K562 (cell line): ENCODE data around the gene GOLGA5. TPM values are rescaled to one million over a fixed set of nuclear protein-coding genes. Genes with fewer than 3 reads are reported as not detected.

Experiments used
- ATAC-seq: fragments of 200-7000 bp; cut with Tn5 transposase; 3 replicates; pipeline ENCODE4 v1.9.1; 2020; ENCODE audit warnings: moderate library complexity
- BruUV-seq: library from RNA; stranded (reverse); fragments of 400-500 nt; replicated peaks from 2 replicates; lab custom pipeline; 2021; lab: Mats Ljungman, UMichigan
- CTCF ChIA-PET: fragments of 300-600 bp; formaldehyde crosslinking; extraction: SDS; loops from one replicate; lab custom pipeline; 2021; ENCODE audit warnings: low intra/inter-chr PET ratio; lab: Yijun Ruan, JAX
- POLR2A ChIA-PET: fragments of 300-600, 350-650 bp; sonication (Branson Sonifier 250); formaldehyde crosslinking; extraction: SDS; loops from one replicate; lab custom pipeline; 2021; ENCODE audit warnings: antibody characterized with exemption, inconsistent platforms; lab: Yijun Ruan, JAX
- DNase-seq, 4 experiments: peaks; one replicate each; pipeline versions ENCODE4 v3.0.0 to v3.0.0-alpha.2; 2011 to 2018; ENCODE audit warnings: low spot score in 3 of 4, mixed read lengths in 3 of 4; ENCODE audit errors: extremely low read depth in 1 of 4
- FAIRE-seq: peaks from 2 replicates; lab custom pipeline; 2011; peaks lifted over from hg19 to GRCh38; lab: Jason Lieb, UNC
- H2AFZ ChIP-seq: 2 replicates; pipeline ENCODE4 v1.6.0; 2011; ENCODE audit warnings: low read depth, low read length, control low read depth, inconsistent platforms
- H3K27ac ChIP-seq: fragments of 200-600 bp; 3 replicates; pipeline ENCODE4 v1.8.0; 2011; ENCODE audit warnings: low read depth, mild to moderate bottlenecking, control low read depth, inconsistent platforms, low read length, moderate library complexity, mixed read lengths; ENCODE audit errors: extremely low read depth
- H3K27me3 ChIP-seq, 2 experiments: fragments of 300-600 bp in 1 of 2; 2 replicates in 1 of 2; 3 replicates in 1 of 2; pipeline versions ENCODE4 v1.6.0 to v1.8.0; 2011; ENCODE audit warnings: inconsistent platforms in 2 of 2, low read length in 2 of 2, mild to moderate bottlenecking in 1 of 2, mixed read lengths in 1 of 2, moderate library complexity in 1 of 2; ENCODE audit not compliant: control insufficient read depth in 2 of 2, insufficient read depth in 2 of 2
- H3K36me3 ChIP-seq: fragments of 300-600 bp; 3 replicates; pipeline ENCODE4 v1.8.0; 2011; ENCODE audit warnings: mild to moderate bottlenecking, low read length, inconsistent platforms; ENCODE audit not compliant: control insufficient read depth, insufficient read depth
- H3K4me1 ChIP-seq, 2 experiments: fragments of 200-600 bp in 1 of 2; replicated peaks in 1 of 2; 2 replicates in 1 of 2; 3 replicates in 1 of 2; pipeline versions ENCODE4 v1.5.1 to v1.8.0; 2011; ENCODE audit warnings: inconsistent platforms in 2 of 2, low read length in 2 of 2, mild to moderate bottlenecking in 1 of 2, mixed read lengths in 1 of 2, moderate library complexity in 1 of 2; ENCODE audit not compliant: control insufficient read depth in 2 of 2, insufficient read depth in 2 of 2
- H3K4me2 ChIP-seq: 2 replicates; pipeline ENCODE4 v1.6.1; 2011; ENCODE audit warnings: low read length, control low read depth, inconsistent platforms, mixed read lengths; ENCODE audit not compliant: insufficient read depth
- H3K4me3 ChIP-seq: fragments of 200-600 bp; sonication (generic), shearing (Covaris generic); 2 replicates; pipeline ENCODE4 v1.5.1; 2016; ENCODE audit warnings: control low read depth, inconsistent platforms
- H3K79me2 ChIP-seq: fragments of 200-600 bp; 3 replicates; pipeline ENCODE4 v1.8.0; 2011; ENCODE audit warnings: low read length, inconsistent platforms; ENCODE audit not compliant: control insufficient read depth, insufficient read depth
- H3K9ac ChIP-seq, 2 experiments: 2 replicates each; pipeline versions ENCODE4 v1.6.0 to v1.6.1; 2011; ENCODE audit warnings: low read depth in 2 of 2, low read length in 2 of 2, control low read depth in 1 of 2, inconsistent platforms in 1 of 2, mild to moderate bottlenecking in 1 of 2, mixed read lengths in 1 of 2; ENCODE audit not compliant: insufficient read depth in 1 of 2
- H3K9me1 ChIP-seq: one replicate; pipeline ENCODE4 v1.6.0; 2011; ENCODE audit warnings: inconsistent platforms, mild to moderate bottlenecking, low read length, moderate library complexity; ENCODE audit not compliant: control insufficient read depth, insufficient read depth
- H3K9me3 ChIP-seq: replicated peaks from 2 replicates; pipeline ENCODE4 v1.5.1; 2011; ENCODE audit warnings: low read depth, low read length, inconsistent platforms; ENCODE audit not compliant: control insufficient read depth, insufficient read depth
- H4K20me1 ChIP-seq: replicated peaks from 2 replicates; pipeline ENCODE4 v1.6.1; 2011; ENCODE audit warnings: low read length, inconsistent platforms, mixed read lengths; ENCODE audit not compliant: control insufficient read depth, insufficient read depth
- HDAC1 ChIP-seq, 2 experiments: fragments of 450-650 bp; IDR thresholded peaks; 2 replicates each; pipeline ENCODE4 v1.6.1; 2016 to 2017; ENCODE audit warnings: inconsistent platforms in 1 of 2, mild to moderate bottlenecking in 1 of 2, moderate library complexity in 1 of 2
- KDM5B ChIP-seq: fragments of 200-600 bp; sonication (generic); IDR thresholded peaks from 2 replicates; pipeline ENCODE4 v1.6.1; 2012; ENCODE audit warnings: low read depth, mild to moderate bottlenecking, moderate library complexity, low read length, control low read depth, inconsistent platforms; ENCODE audit not compliant: insufficient replicate concordance
- POLR2A ChIP-seq: fragments of 450-650 bp; conservative IDR thresholded peaks from 2 replicates; pipeline ENCODE4 v1.6.1; 2016
- RBFOX2 ChIP-seq: fragments of 200-400 bp; formaldehyde crosslinking; IDR thresholded peaks from 2 replicates; pipeline ENCODE4 v1.6.1; 2017; ENCODE audit warnings: low read depth, mild to moderate bottlenecking, low read length, moderate library complexity
- ZNF23 ChIP-seq: fragments of 250-450 bp; sonication (Bioruptor Pico); IDR thresholded peaks from 2 replicates; pipeline ENCODE4 v1.4.0; 2020; ENCODE audit warnings: mild to moderate bottlenecking
- ZNF668 ChIP-seq: fragments of 250-450 bp; sonication (Bioruptor Pico); IDR thresholded peaks from 2 replicates; pipeline ENCODE4 v1.8.0; 2022; ENCODE audit warnings: mild to moderate bottlenecking, inconsistent platforms
- WGBS: fragments of 100-300 bp; shearing (Covaris generic); methylation state at CpG from one replicate; pipeline ENCODE4 v1.1.6; 2016; ENCODE audit warnings: low coverage, mixed read lengths; ENCODE audit not compliant: insufficient coverage; ENCODE audit errors: missing lambda C conversion rate; 5-methylcytosine and 5-hydroxymethylcytosine counted together
- in situ Hi-C: fragments of 300-500 bp; cut with MboI; formaldehyde crosslinking; loops from 4 replicates; pipeline ENCODE4 v1.15.0; 2018; ENCODE audit warnings: inconsistent platforms, mixed read lengths
- intact Hi-C: fragments of 100-400 bp; cut with micrococcal nuclease; formaldehyde crosslinking; loops from 2 replicates; pipeline ENCODE4 v1.14.2; 2022
- polyA plus RNA-seq, 8 experiments: library from polyadenylated mRNA; depleted of rRNA in 4 of 8; stranded (reverse) in 5 of 8; unstranded in 3 of 8; fragments of >200 nt; fragmentation: Nextera tagmentation in 2 of 8; fragmentation: Illumina TruSeq in 1 of 8; extraction: Ambion mirVana in 2 of 8; extraction: Trizol in 1 of 8; gene quantifications; 2 replicates each; pipeline versions ENCODE4 v1.2.1 to v1.2.3, GENCODE V29; 2011 to 2014; ENCODE audit warnings: inconsistent platforms in 1 of 8, missing spikeins in 1 of 8
- total RNA-seq, 7 experiments: library from RNA; depleted of rRNA in 6 of 7; stranded (reverse); fragments of >200 nt in 6 of 7; fragmentation: Illumina TruSeq in 2 of 7; extraction: Trizol in 2 of 7; gene quantifications; 2 replicates each; pipeline versions ENCODE4 v1.2.1 to v1.2.3, GENCODE V29; 2011 to 2021; ENCODE audit warnings: low replicate concordance in 1 of 7
- TF ChIP-seq, protein P1 (sequence below): sonication (generic); formaldehyde crosslinking; IDR thresholded peaks from 2 replicates; pipeline ENCODE4 v1.8.1; 2023; ENCODE audit warnings: mild to moderate bottlenecking, missing genetic modification reagents
- TF ChIP-seq, protein P2 (sequence below): sonication (generic); formaldehyde crosslinking; IDR thresholded peaks from 2 replicates; pipeline ENCODE4 v1.8.1; 2023; ENCODE audit warnings: mild to moderate bottlenecking, missing genetic modification reagents
- TF ChIP-seq, protein P3 (sequence below), 2 experiments: fragments of 450-650 bp; IDR thresholded peaks; 2 replicates each; pipeline ENCODE4 v1.6.1; 2018; ENCODE audit warnings: mild to moderate bottlenecking in 2 of 2, low read depth in 1 of 2; ENCODE audit not compliant: partially characterized antibody in 2 of 2
- TF ChIP-seq, protein P4 (sequence below): fragments of 450-650 bp; IDR thresholded peaks from 2 replicates; pipeline ENCODE4 v1.7.1; 2018; ENCODE audit warnings: mild to moderate bottlenecking, low read depth; ENCODE audit not compliant: partially characterized antibody

Gene GOLGA5
- total and polyA plus RNA-seq, 9 of the 15 experiments (the other 6 are each of a cell fraction or from before 2014, with no cell fraction given) = 5.7 to 19.6 (median 12.7) TPM

DNA sequence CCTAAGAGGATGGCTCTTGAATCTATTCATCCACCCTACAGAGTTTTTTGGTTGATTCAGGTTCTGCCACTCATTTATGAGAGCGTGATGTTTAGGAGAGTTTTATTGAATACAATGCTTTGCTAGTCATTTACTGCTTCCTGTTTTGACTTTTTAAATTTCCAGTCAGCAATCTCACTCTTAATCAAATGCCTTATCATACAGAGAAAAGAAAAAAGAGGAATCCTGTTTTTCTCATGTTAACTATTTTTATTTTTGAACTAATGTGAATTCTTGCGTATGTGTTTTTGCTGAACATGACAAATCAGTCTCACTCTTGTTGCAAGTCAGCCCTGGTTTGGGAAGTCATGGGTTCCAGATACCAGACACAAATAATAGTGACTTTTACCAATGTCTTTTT lies 23.6 kb upstream of the GOLGA5 start:
- POLR2A ChIA-PET = no interaction called here
- no peak overlapping the region for H3K9ac ChIP-seq
- no peaks in the 10 kb centered on the region for H3K79me2 ChIP-seq
- 40% methylated on average over 2 of the region's 2 CpGs for WGBS
- no TSS peak for BruUV-seq
- no peaks in the 10 kb centered on the region for H3K9me1 ChIP-seq
- no peak overlapping the region for H3K4me3 ChIP-seq
- H3K27ac ChIP-seq = no peak overlapping the region
- FAIRE-seq (no peak), ATAC-seq (no peak), DNase-seq (no peak)
- H3K36me3 ChIP-seq = no peaks in the 10 kb centered on the region
- intact Hi-C loops = no loop called here
- CTCF ChIA-PET = no interaction called here
- H4K20me1 ChIP-seq = no peaks in the 10 kb centered on the region
- H3K4me1 ChIP-seq = no peaks in the 10 kb centered on the region
- no peak overlapping the region for H3K4me2 ChIP-seq
- H3K27me3 ChIP-seq = no peaks in the 10 kb centered on the region; a peak in 2 of 5 replicates
- in situ Hi-C loops = no loop called here
- H2AFZ ChIP-seq = no peak overlapping the region
- no peaks in the 10 kb centered on the region for H3K9me3 ChIP-seq
- TF ChIP-seq HDAC1 (IDR thresholded peaks at IDR 0.05) = no peak
- no peak for TF ChIP-seq ZNF668 (CRISPR knock-in tag)
- TF ChIP-seq POLR2A = no peak
- TF ChIP-seq, protein P1, sequence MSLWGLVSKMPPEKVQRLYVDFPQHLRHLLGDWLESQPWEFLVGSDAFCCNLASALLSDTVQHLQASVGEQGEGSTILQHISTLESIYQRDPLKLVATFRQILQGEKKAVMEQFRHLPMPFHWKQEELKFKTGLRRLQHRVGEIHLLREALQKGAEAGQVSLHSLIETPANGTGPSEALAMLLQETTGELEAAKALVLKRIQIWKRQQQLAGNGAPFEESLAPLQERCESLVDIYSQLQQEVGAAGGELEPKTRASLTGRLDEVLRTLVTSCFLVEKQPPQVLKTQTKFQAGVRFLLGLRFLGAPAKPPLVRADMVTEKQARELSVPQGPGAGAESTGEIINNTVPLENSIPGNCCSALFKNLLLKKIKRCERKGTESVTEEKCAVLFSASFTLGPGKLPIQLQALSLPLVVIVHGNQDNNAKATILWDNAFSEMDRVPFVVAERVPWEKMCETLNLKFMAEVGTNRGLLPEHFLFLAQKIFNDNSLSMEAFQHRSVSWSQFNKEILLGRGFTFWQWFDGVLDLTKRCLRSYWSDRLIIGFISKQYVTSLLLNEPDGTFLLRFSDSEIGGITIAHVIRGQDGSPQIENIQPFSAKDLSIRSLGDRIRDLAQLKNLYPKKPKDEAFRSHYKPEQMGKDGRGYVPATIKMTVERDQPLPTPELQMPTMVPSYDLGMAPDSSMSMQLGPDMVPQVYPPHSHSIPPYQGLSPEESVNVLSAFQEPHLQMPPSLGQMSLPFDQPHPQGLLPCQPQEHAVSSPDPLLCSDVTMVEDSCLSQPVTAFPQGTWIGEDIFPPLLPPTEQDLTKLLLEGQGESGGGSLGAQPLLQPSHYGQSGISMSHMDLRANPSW (CRISPR knock-in tag) = no peak
- TF ChIP-seq, protein P2, sequence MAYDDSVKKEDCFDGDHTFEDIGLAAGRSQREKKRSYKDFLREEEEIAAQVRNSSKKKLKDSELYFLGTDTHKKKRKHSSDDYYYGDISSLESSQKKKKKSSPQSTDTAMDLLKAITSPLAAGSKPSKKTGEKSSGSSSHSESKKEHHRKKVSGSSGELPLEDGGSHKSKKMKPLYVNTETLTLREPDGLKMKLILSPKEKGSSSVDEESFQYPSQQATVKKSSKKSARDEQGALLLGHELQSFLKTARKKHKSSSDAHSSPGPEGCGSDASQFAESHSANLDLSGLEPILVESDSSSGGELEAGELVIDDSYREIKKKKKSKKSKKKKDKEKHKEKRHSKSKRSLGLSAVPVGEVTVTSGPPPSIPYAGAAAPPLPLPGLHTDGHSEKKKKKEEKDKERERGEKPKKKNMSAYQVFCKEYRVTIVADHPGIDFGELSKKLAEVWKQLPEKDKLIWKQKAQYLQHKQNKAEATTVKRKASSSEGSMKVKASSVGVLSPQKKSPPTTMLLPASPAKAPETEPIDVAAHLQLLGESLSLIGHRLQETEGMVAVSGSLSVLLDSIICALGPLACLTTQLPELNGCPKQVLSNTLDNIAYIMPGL (CRISPR knock-in tag) = no peak
- TF ChIP-seq, protein P3, sequence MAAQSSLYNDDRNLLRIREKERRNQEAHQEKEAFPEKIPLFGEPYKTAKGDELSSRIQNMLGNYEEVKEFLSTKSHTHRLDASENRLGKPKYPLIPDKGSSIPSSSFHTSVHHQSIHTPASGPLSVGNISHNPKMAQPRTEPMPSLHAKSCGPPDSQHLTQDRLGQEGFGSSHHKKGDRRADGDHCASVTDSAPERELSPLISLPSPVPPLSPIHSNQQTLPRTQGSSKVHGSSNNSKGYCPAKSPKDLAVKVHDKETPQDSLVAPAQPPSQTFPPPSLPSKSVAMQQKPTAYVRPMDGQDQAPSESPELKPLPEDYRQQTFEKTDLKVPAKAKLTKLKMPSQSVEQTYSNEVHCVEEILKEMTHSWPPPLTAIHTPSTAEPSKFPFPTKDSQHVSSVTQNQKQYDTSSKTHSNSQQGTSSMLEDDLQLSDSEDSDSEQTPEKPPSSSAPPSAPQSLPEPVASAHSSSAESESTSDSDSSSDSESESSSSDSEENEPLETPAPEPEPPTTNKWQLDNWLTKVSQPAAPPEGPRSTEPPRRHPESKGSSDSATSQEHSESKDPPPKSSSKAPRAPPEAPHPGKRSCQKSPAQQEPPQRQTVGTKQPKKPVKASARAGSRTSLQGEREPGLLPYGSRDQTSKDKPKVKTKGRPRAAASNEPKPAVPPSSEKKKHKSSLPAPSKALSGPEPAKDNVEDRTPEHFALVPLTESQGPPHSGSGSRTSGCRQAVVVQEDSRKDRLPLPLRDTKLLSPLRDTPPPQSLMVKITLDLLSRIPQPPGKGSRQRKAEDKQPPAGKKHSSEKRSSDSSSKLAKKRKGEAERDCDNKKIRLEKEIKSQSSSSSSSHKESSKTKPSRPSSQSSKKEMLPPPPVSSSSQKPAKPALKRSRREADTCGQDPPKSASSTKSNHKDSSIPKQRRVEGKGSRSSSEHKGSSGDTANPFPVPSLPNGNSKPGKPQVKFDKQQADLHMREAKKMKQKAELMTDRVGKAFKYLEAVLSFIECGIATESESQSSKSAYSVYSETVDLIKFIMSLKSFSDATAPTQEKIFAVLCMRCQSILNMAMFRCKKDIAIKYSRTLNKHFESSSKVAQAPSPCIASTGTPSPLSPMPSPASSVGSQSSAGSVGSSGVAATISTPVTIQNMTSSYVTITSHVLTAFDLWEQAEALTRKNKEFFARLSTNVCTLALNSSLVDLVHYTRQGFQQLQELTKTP (IDR thresholded peaks at IDR 0.05; ENCODE audit: low read depth in 1 of 2, partially characterized antibody in 2 of 2) = no peak
- no peak for TF ChIP-seq RBFOX2
- TF ChIP-seq ZNF23 = no peak
- TF ChIP-seq, protein P4, sequence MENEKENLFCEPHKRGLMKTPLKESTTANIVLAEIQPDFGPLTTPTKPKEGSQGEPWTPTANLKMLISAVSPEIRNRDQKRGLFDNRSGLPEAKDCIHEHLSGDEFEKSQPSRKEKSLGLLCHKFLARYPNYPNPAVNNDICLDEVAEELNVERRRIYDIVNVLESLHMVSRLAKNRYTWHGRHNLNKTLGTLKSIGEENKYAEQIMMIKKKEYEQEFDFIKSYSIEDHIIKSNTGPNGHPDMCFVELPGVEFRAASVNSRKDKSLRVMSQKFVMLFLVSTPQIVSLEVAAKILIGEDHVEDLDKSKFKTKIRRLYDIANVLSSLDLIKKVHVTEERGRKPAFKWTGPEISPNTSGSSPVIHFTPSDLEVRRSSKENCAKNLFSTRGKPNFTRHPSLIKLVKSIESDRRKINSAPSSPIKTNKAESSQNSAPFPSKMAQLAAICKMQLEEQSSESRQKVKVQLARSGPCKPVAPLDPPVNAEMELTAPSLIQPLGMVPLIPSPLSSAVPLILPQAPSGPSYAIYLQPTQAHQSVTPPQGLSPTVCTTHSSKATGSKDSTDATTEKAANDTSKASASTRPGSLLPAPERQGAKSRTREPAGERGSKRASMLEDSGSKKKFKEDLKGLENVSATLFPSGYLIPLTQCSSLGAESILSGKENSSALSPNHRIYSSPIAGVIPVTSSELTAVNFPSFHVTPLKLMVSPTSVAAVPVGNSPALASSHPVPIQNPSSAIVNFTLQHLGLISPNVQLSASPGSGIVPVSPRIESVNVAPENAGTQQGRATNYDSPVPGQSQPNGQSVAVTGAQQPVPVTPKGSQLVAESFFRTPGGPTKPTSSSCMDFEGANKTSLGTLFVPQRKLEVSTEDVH = no peak
- no peak for TF ChIP-seq KDM5B
